Activated CD8-positive, alpha-beta T cell treated with anti-CD3 and anti-CD28 coated beads for 36 hours (primary cell): ENCODE measurements around the gene ASTN1. TPM values are rescaled to one million over a fixed set of nuclear protein-coding genes. Genes with fewer than 3 reads are reported as not detected.

Source experiments
- ATAC-seq: fragments of 200-7000 bp; cut with Tn5 transposase; one replicate; pipeline ENCODE4 v1.10.0; 2021; ENCODE audit warnings: mild to moderate bottlenecking, moderate library complexity
- CTCF ChIA-PET: fragments of 350-600 bp; sonication (Branson Sonifier 250); formaldehyde crosslinking; loops from one replicate; lab custom pipeline; 2021; ENCODE audit warnings: antibody characterized with exemption; lab: Charles Lee
- POLR2A ChIA-PET: fragments of 350-600 bp; sonication (Branson Sonifier 250); formaldehyde crosslinking; loops from one replicate; lab custom pipeline; 2021; ENCODE audit warnings: antibody characterized with exemption; lab: Charles Lee
- DNase-seq: peaks from one replicate; pipeline ENCODE4 v3.0.0-alpha.2; 2020
- H3K27ac Mint-ChIP-seq: one replicate; pipeline ENCODE4 v1.8.0; 2021; ENCODE audit warnings: mild to moderate bottlenecking, mixed read lengths
- H3K27me3 Mint-ChIP-seq: one replicate; pipeline ENCODE4 v1.8.0; 2021; ENCODE audit warnings: mixed read lengths
- H3K36me3 Mint-ChIP-seq: one replicate; pipeline ENCODE4 v1.8.0; 2021; ENCODE audit warnings: low read depth, mixed read lengths
- H3K4me1 Mint-ChIP-seq: one replicate; pipeline ENCODE4 v1.8.0; 2021; ENCODE audit warnings: low read depth, mixed read lengths
- H3K4me3 Mint-ChIP-seq: one replicate; pipeline ENCODE4 v1.8.0; 2021; ENCODE audit warnings: mild to moderate bottlenecking, moderate library complexity, mixed read lengths
- H3K9me3 Mint-ChIP-seq: one replicate; pipeline ENCODE4 v1.8.0; 2021; ENCODE audit warnings: mixed read lengths
- intact Hi-C: fragments of 100-400 bp; cut with micrococcal nuclease; formaldehyde crosslinking; loops from one replicate; pipeline ENCODE4 v1.10.0; 2022
- total RNA-seq, 2 experiments: library from RNA; stranded (reverse); gene quantifications; one replicate each; pipeline ENCODE4 v1.2.3, GENCODE V29; 2021
- TF ChIP-seq, protein P1 (sequence below): fragments of 200-600 bp; IDR thresholded peaks from one replicate; pipeline ENCODE4 v1.8.0; 2022; ENCODE audit warnings: antibody characterized with exemption, mild to moderate bottlenecking

ASTN1 gene
- total RNA-seq, 2 experiments from 2014 or later: not detected

DNA sequence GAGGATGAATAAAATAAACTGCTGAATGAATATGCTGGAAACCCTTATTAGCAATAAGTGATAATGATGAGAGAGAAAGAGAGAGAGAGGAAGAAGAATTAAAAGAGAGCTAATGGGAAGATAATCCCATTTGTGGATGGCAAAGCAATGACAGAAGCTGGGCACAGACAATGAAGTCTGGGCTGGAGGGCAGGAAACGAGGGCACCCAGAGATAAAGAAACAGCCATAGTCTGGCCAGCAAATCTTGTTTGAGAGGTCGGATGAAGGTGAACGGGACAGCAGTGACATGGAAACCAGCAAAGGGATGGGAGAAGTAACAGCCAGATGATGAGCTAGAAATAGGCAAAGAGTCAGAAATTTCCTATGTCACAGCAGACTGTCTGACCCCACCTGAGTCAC lies 155.9 kb downstream of the ASTN1 start:
- CTCF ChIA-PET: no interaction called here
- H3K4me1 Mint-ChIP-seq: no peaks in the 10 kb centered on the region
- H3K4me3 Mint-ChIP-seq: no peak overlapping the region
- no peaks in the 10 kb centered on the region for H3K36me3 Mint-ChIP-seq
- H3K27ac Mint-ChIP-seq: no peak overlapping the region
- TF ChIP-seq, protein P1, sequence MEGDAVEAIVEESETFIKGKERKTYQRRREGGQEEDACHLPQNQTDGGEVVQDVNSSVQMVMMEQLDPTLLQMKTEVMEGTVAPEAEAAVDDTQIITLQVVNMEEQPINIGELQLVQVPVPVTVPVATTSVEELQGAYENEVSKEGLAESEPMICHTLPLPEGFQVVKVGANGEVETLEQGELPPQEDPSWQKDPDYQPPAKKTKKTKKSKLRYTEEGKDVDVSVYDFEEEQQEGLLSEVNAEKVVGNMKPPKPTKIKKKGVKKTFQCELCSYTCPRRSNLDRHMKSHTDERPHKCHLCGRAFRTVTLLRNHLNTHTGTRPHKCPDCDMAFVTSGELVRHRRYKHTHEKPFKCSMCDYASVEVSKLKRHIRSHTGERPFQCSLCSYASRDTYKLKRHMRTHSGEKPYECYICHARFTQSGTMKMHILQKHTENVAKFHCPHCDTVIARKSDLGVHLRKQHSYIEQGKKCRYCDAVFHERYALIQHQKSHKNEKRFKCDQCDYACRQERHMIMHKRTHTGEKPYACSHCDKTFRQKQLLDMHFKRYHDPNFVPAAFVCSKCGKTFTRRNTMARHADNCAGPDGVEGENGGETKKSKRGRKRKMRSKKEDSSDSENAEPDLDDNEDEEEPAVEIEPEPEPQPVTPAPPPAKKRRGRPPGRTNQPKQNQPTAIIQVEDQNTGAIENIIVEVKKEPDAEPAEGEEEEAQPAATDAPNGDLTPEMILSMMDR: no peak
- no peaks in the 10 kb centered on the region for H3K27me3 Mint-ChIP-seq
- POLR2A ChIA-PET: no interaction called here
- ATAC-seq (no peak), DNase-seq (no peak)
- H3K9me3 Mint-ChIP-seq: no peaks in the 10 kb centered on the region
- intact Hi-C loops: no loop called here

DNA sequence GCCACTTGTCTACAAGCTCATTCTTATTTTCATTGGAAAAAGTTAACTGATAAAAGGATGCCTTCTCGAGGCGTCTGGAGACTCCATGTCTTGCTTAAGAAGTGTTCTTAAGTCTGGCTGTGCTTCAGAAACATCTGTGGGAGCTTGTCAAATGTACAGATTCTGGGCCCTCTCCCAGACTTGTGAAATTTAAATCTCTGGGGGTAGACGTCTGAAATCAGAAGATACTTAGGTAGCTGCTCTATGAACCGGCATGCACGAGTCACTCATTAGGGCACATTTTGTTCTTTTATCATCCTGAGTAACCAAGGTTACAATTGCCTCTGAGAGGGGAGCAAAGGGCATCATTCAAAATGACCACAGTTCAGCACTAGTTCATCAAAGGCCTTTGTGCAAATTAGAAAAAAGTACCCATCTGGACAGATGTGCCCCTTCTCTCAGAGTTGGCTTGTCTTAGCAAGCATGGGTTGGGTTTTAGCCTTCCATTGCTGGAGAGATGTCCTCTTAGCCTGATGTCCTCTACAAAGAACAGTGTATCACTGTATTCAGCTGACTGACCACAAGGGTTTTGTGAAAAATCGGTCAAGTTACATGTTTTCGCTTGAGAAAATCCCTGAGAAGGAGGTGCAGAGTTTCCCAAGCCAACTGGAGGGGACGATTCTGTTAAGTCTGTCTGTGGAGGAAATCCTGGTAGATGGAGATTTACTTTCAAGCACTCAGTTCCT lies 156.9 kb downstream of the ASTN1 start:
- no peak overlapping the region for H3K4me3 Mint-ChIP-seq
- H3K27me3 Mint-ChIP-seq: no peaks in the 10 kb centered on the region
- H3K27ac Mint-ChIP-seq: no peak overlapping the region
- ATAC-seq (no peak), DNase-seq (no peak)
- H3K4me1 Mint-ChIP-seq: no peaks in the 10 kb centered on the region
- ChIA-PET CTCF (no interaction called here), POLR2A (no interaction called here)
- H3K36me3 Mint-ChIP-seq: no peaks in the 10 kb centered on the region
- H3K9me3 Mint-ChIP-seq: no peaks in the 10 kb centered on the region
- intact Hi-C loops: no loop called here
- TF ChIP-seq, protein P1: no peak

DNA sequence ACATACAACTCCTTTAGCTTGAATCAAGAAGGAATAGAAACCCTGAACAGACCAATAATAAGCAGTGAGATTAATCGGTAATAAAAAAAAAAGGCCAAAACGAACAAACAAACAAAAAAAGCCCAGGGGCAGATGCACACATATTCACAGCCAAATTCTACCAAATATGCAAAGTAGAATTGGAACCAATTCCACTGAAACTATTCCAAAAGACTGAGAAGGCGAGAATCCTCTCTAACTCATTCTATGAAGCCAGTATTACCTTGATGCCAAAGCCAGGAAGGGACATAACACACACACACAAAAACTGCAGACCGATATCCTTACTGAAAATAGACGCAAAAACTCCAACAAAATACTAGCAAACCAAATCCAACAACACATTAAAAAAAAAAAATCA lies 161.6 kb downstream of the ASTN1 start:
- H3K9me3 Mint-ChIP-seq: no peaks in the 10 kb centered on the region
- H3K27ac Mint-ChIP-seq: no peak overlapping the region
- no peaks in the 10 kb centered on the region for H3K4me1 Mint-ChIP-seq
- H3K4me3 Mint-ChIP-seq: no peak overlapping the region
- TF ChIP-seq, protein P1: no peak
- no peaks in the 10 kb centered on the region for H3K36me3 Mint-ChIP-seq
- POLR2A ChIA-PET: no interaction called here
- DNase-seq: no peak
- no peak for ATAC-seq
- CTCF ChIA-PET: interaction anchor here (1.0 kb wide), 1 partner anchor 54 kb away, joined by 3 read pairs; no protein-coding TSS in a partner anchor
- H3K27me3 Mint-ChIP-seq: no peaks in the 10 kb centered on the region
- intact Hi-C loops: no loop called here

DNA sequence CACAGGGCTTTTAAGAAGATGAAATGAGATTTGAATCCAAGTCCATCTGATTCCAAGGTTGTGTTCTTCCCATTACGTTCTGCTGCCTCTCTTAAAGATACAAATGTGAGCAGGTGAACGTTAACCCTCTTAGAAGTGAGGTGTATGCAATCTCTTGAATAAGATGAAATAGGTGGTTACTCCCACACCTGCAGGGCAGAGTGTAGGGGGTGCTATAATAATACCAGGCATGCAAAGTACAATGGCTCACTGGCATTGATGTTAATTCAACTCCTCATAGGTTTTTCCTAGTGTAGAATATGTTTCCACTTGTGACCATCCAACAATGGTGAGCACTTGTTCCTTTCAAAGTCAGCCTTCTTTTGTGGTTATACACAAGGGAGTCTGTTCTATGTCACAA lies 163.0 kb downstream of the ASTN1 start:
- Mint-ChIP-seq H3K4me1 (no peaks in the 10 kb centered on the region), H3K27me3 (no peaks in the 10 kb centered on the region), H3K36me3 (no peaks in the 10 kb centered on the region), H3K27ac (no peak overlapping the region), H3K9me3 (no peaks in the 10 kb centered on the region), H3K4me3 (no peak overlapping the region)
- TF ChIP-seq, protein P1: no peak
- POLR2A ChIA-PET: no interaction called here
- CTCF ChIA-PET: no interaction called here
- DNase-seq (no peak), ATAC-seq (no peak)
- intact Hi-C loops: no loop called here

DNA sequence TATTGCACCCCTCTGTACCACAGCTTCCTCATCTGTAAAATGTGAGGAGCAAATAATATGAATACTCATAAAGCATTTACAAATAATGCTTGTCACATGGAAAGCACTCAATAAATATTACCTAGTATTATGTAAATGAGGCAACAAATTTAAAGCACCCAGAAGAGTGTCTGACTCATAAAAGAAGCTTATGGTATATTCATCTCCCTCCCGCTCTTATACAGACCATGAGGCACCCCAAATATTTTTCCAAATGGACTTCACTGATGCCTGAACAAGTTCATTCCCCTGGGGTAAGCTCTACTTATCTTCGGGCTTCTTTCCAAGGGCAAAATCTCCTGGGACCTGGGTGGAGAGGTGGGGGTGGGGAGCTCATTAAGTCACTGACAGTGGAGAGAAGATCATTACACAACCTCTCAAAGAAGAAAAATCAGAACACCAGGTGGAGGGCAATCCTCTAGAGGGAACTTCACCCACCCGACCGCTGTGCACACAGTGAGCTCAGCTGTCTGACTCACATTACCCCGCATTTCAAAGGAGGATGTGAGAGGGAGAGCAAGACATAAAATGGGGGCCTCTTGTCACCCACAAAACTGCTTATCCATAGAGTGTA lies 166.2 kb downstream of the ASTN1 start:
- Mint-ChIP-seq H3K36me3 (no peaks in the 10 kb centered on the region), H3K4me3 (no peak overlapping the region)
- CTCF ChIA-PET: interaction anchor here (0.7 kb wide), 1 partner anchor 49 kb away, joined by 4 read pairs; no protein-coding TSS in a partner anchor

More for the DNA sequence above, 166.2 kb downstream of the ASTN1 start:
- Mint-ChIP-seq H3K4me1 (no peaks in the 10 kb centered on the region), H3K27ac (no peak overlapping the region), H3K27me3 (no peaks in the 10 kb centered on the region), H3K9me3 (peaks cover 1% of the 10 kb centered on the region)
- DNase-seq (no peak), ATAC-seq (no peak)
- TF ChIP-seq, protein P1: no peak
- POLR2A ChIA-PET: no interaction called here
- intact Hi-C loops: no loop called here
